ENCODE data around the gene RAB40B. TPM values are rescaled to one million over a fixed set of nuclear protein-coding genes. Genes with fewer than 3 reads are reported as not detected.

Gene RAB40B
- total and polyA plus RNA-seq, 2 experiments from 2014 or later = 20.0 to 27.8 TPM

- Histone ChIP-seq H3K9me2 (replicated peaks; ENCODE audit: insufficient read depth) (no peaks in the 10 kb centered on the region), H3K27me3 (no peaks in the 10 kb centered on the region), H3K9me3 (ENCODE audit: low read depth) (no peaks in the 10 kb centered on the region), H3K79me2 (no peaks in the 10 kb centered on the region), H3K27ac (no peak overlapping the region), H3K4me2 (no peak overlapping the region), H4K20me1 (ENCODE audit: insufficient read depth, poor library complexity, severe bottlenecking) (no peaks in the 10 kb centered on the region), H3K36me3 (replicated peaks; ENCODE audit: insufficient read depth, low read depth) (no peaks in the 10 kb centered on the region), H3K4me1 (ENCODE audit: insufficient read depth) (no peaks in the 10 kb centered on the region), H2AFZ (no peak overlapping the region), H3K4me3 (no peak overlapping the region)
- TF ChIP-seq EZH2phosphoT487 (IDR thresholded peaks at IDR 0.05; ENCODE audit: low read depth, severe bottlenecking, unreplicated experiment) (no peak), CTCF (IDR thresholded peaks at IDR 0.05; ENCODE audit: poor library complexity) (no peak), EZH2 (IDR thresholded peaks at IDR 0.05; ENCODE audit: borderline replicate concordance) (no peak)
- 90% methylated on average over 15 of the region's 15 CpGs for WGBS (ENCODE audit: low lambda C conversion rate, missing lambda C conversion rate)
- no peak for DNase-seq (ENCODE audit: low spot score)
These were observed 30.9 kb downstream of the RAB40B start for GRCh38 chr17:82667668-82668000.

- Histone ChIP-seq H3K9me3 (ENCODE audit: low read depth) (no peaks in the 10 kb centered on the region), H3K4me1 (ENCODE audit: insufficient read depth) (no peaks in the 10 kb centered on the region), H3K4me2 (no peak overlapping the region), H2AFZ (no peak overlapping the region), H3K79me2 (no peaks in the 10 kb centered on the region), H3K4me3 (no peak overlapping the region), H3K27me3 (no peaks in the 10 kb centered on the region), H3K36me3 (replicated peaks; ENCODE audit: insufficient read depth, low read depth) (no peaks in the 10 kb centered on the region), H3K9me2 (replicated peaks; ENCODE audit: insufficient read depth) (no peaks in the 10 kb centered on the region), H3K27ac (no peak overlapping the region), H4K20me1 (ENCODE audit: insufficient read depth, poor library complexity, severe bottlenecking) (no peaks in the 10 kb centered on the region)
- TF ChIP-seq EZH2 (IDR thresholded peaks at IDR 0.05; ENCODE audit: borderline replicate concordance) = no peak
- no peak for DNase-seq (ENCODE audit: low spot score)
- 93% methylated on average over 23 of the region's 28 CpGs for WGBS (ENCODE audit: low lambda C conversion rate, missing lambda C conversion rate)
These were observed 31.4 kb downstream of the RAB40B start for GRCh38 chr17:82666931-82667667.

GRCh38 chr17:82665891-82666290 lies 32.6 kb downstream of the RAB40B start:
- WGBS (ENCODE audit: low lambda C conversion rate, missing lambda C conversion rate) = 99% methylated on average over 6 of the region's 6 CpGs
- Histone ChIP-seq H3K79me2 (no peaks in the 10 kb centered on the region), H3K4me1 (ENCODE audit: insufficient read depth) (no peaks in the 10 kb centered on the region), H3K27me3 (no peaks in the 10 kb centered on the region), H3K4me3 (no peak overlapping the region), H3K9me3 (ENCODE audit: low read depth) (no peaks in the 10 kb centered on the region), H3K36me3 (replicated peaks; ENCODE audit: insufficient read depth, low read depth) (no peaks in the 10 kb centered on the region), H3K4me2 (no peak overlapping the region), H4K20me1 (ENCODE audit: insufficient read depth, poor library complexity, severe bottlenecking) (no peaks in the 10 kb centered on the region), H2AFZ (no peak overlapping the region), H3K27ac (no peak overlapping the region), H3K9me2 (replicated peaks; ENCODE audit: insufficient read depth) (no peaks in the 10 kb centered on the region)
- TF ChIP-seq EZH2 (IDR thresholded peaks at IDR 0.05; ENCODE audit: borderline replicate concordance) (no peak), CTCF (IDR thresholded peaks at IDR 0.05; ENCODE audit: poor library complexity) (no peak), EZH2phosphoT487 (IDR thresholded peaks at IDR 0.05; ENCODE audit: low read depth, severe bottlenecking, unreplicated experiment) (no peak)
- DNase-seq (ENCODE audit: low spot score) = no peak

- H3K4me2 ChIP-seq = no peak overlapping the region
These were observed 33.3 kb downstream of the RAB40B start for GRCh38 chr17:82665217-82665616.

More at GRCh38 chr17:82665217-82665616, 33.3 kb downstream of the RAB40B start:
- Histone ChIP-seq H3K4me3 (no peak overlapping the region), H3K36me3 (replicated peaks; ENCODE audit: insufficient read depth, low read depth) (no peaks in the 10 kb centered on the region), H2AFZ (no peak overlapping the region), H3K27me3 (no peaks in the 10 kb centered on the region), H3K9me3 (ENCODE audit: low read depth) (no peaks in the 10 kb centered on the region), H3K27ac (no peak overlapping the region), H3K79me2 (no peaks in the 10 kb centered on the region), H3K4me1 (ENCODE audit: insufficient read depth) (no peaks in the 10 kb centered on the region), H3K9me2 (replicated peaks; ENCODE audit: insufficient read depth) (no peaks in the 10 kb centered on the region), H4K20me1 (ENCODE audit: insufficient read depth, poor library complexity, severe bottlenecking) (no peaks in the 10 kb centered on the region)
- no peak for DNase-seq (ENCODE audit: low spot score)
- 88% methylated on average over 11 of the region's 11 CpGs for WGBS (ENCODE audit: low lambda C conversion rate, missing lambda C conversion rate)
- TF ChIP-seq EZH2phosphoT487 (IDR thresholded peaks at IDR 0.05; ENCODE audit: low read depth, severe bottlenecking, unreplicated experiment) (no peak), EZH2 (IDR thresholded peaks at IDR 0.05; ENCODE audit: borderline replicate concordance) (no peak), CTCF (IDR thresholded peaks at IDR 0.05; ENCODE audit: poor library complexity) (no peak)

All from hepatocyte (in vitro differentiated cells).